IMR-90 (cell line): ENCODE measurements around the gene RHOH. TPM values are rescaled to one million over a fixed set of nuclear protein-coding genes. Genes with fewer than 3 reads are reported as not detected.

Experiments
- ATAC-seq: fragments of 200-7000 bp; cut with Tn5 transposase; 2 replicates; pipeline ENCODE4 v1.9.1; 2020; ENCODE audit warnings: low read depth, mild to moderate bottlenecking, moderate library complexity
- BruUV-seq: library from RNA; stranded (reverse); fragments of 400-500 nt; replicated peaks from 2 replicates; lab custom pipeline; 2021; lab: Mats Ljungman, UMichigan
- CTCF ChIA-PET: fragments of 300-600 bp; formaldehyde crosslinking; extraction: SDS; loops from one replicate; lab custom pipeline; 2021; ENCODE audit warnings: antibody characterized with exemption; lab: Yijun Ruan, JAX
- POLR2A ChIA-PET: fragments of 300-600 bp; sonication (Branson Sonifier 250); formaldehyde crosslinking; loops from one replicate; lab custom pipeline; 2022; ENCODE audit warnings: antibody characterized with exemption; ENCODE audit not compliant: unreplicated experiment; lab: Charles Lee
- DNase-seq: peaks from one replicate; pipeline ENCODE4 v3.0.0; 2013
- H2AFZ ChIP-seq: replicated peaks from 2 replicates; pipeline ENCODE3; 2013; ENCODE audit warnings: low read length, mild to moderate bottlenecking; ENCODE audit not compliant: poor library complexity
- H2AK5ac ChIP-seq: 2 replicates; pipeline ENCODE4 v1.6.1; 2013; ENCODE audit warnings: low read depth, low read length, inconsistent platforms
- H2AK9ac ChIP-seq: replicated peaks from 2 replicates; pipeline ENCODE3; 2013; ENCODE audit warnings: mild to moderate bottlenecking, low read depth, low read length, moderate library complexity; ENCODE audit not compliant: poor library complexity
- H2BK120ac ChIP-seq: 2 replicates; pipeline ENCODE4 v1.6.1; 2013; ENCODE audit warnings: low read depth, low read length, inconsistent platforms
- H2BK15ac ChIP-seq: 3 replicates; pipeline ENCODE4 v1.6.1; 2013; ENCODE audit warnings: low read depth, low read length, inconsistent platforms
- H2BK20ac ChIP-seq: 2 replicates; pipeline ENCODE4 v1.6.1; 2013; ENCODE audit warnings: low read depth, mild to moderate bottlenecking, inconsistent platforms, low read length, moderate library complexity
- H2BK5ac ChIP-seq: 2 replicates; pipeline ENCODE4 v1.6.1; 2013; ENCODE audit warnings: mild to moderate bottlenecking, low read depth, low read length, inconsistent platforms; ENCODE audit not compliant: poor library complexity, severe bottlenecking
- H3K14ac ChIP-seq: replicated peaks from 2 replicates; pipeline ENCODE4 v1.6.1; 2013; ENCODE audit warnings: low read depth, low read length, inconsistent platforms
- H3K18ac ChIP-seq: 2 replicates; pipeline ENCODE4 v1.6.1; 2013; ENCODE audit warnings: low read depth, low read length, control low read depth
- H3K23ac ChIP-seq: 2 replicates; pipeline ENCODE4 v1.6.1; 2013; ENCODE audit warnings: low read depth, low read length, inconsistent platforms
- H3K27ac ChIP-seq: 2 replicates; pipeline ENCODE4 v1.5.1; 2013; ENCODE audit warnings: mild to moderate bottlenecking, control low read depth, low read length; ENCODE audit not compliant: insufficient read depth
- H3K27me3 ChIP-seq: 2 replicates; pipeline ENCODE4 v1.6.1; 2013; ENCODE audit warnings: low read length; ENCODE audit not compliant: control insufficient read depth, insufficient read depth
- H3K36me3 ChIP-seq: 2 replicates; pipeline ENCODE4 v1.6.1; 2013; ENCODE audit warnings: low read length, mixed read lengths; ENCODE audit not compliant: control insufficient read depth, insufficient read depth
- H3K4ac ChIP-seq: 2 replicates; pipeline ENCODE4 v1.6.1; 2013; ENCODE audit warnings: low read depth, low read length, inconsistent platforms
- H3K4me1 ChIP-seq: 2 replicates; pipeline ENCODE4 v1.6.1; 2013; ENCODE audit warnings: low read length, mixed read lengths; ENCODE audit not compliant: control insufficient read depth, insufficient read depth
- H3K4me2 ChIP-seq: 2 replicates; pipeline ENCODE4 v1.6.1; 2013; ENCODE audit warnings: low read depth, mild to moderate bottlenecking, control low read depth, low read length, moderate library complexity
- H3K4me3 ChIP-seq: 2 replicates; pipeline ENCODE4 v1.5.1; 2013; ENCODE audit warnings: low read depth, mild to moderate bottlenecking, control low read depth, low read length, moderate library complexity; ENCODE audit not compliant: insufficient read depth
- H3K56ac ChIP-seq: 2 replicates; pipeline ENCODE4 v1.6.1; 2013; ENCODE audit warnings: low read length, inconsistent platforms; ENCODE audit not compliant: insufficient read depth; ENCODE audit errors: extremely low read depth
- H3K79me1 ChIP-seq, 2 experiments: 2 replicates each; pipeline ENCODE4 v1.6.1; 2013; ENCODE audit warnings: low read length in 2 of 2, inconsistent platforms in 1 of 2, low read depth in 1 of 2
- H3K9ac ChIP-seq: 2 replicates; pipeline ENCODE4 v1.6.1; 2013; ENCODE audit warnings: low read depth, low read length, control low read depth
- H3K9me1 ChIP-seq: 2 replicates; pipeline ENCODE4 v1.6.1; 2013; ENCODE audit warnings: low read length, inconsistent platforms; ENCODE audit not compliant: insufficient read depth
- H3K9me3 ChIP-seq: 2 replicates; pipeline ENCODE4 v1.6.1; 2013; ENCODE audit warnings: low read length; ENCODE audit not compliant: control insufficient read depth, insufficient read depth
- H4K20me1 ChIP-seq: 2 replicates; pipeline ENCODE4 v1.6.1; 2013; ENCODE audit warnings: low read length, inconsistent platforms; ENCODE audit not compliant: insufficient read depth
- H4K5ac ChIP-seq: 2 replicates; pipeline ENCODE4 v1.6.1; 2013; ENCODE audit warnings: mild to moderate bottlenecking, low read depth, low read length, control low read depth
- H4K8ac ChIP-seq, 2 experiments: 2 replicates each; pipeline ENCODE4 v1.6.1; 2013; ENCODE audit warnings: low read depth in 2 of 2, low read length in 2 of 2, control low read depth in 1 of 2, inconsistent platforms in 1 of 2
- H4K91ac ChIP-seq: 2 replicates; pipeline ENCODE4 v1.6.1; 2013; ENCODE audit warnings: low read depth, low read length, inconsistent platforms; ENCODE audit not compliant: insufficient read depth
- CEBPB ChIP-seq: IDR thresholded peaks from 2 replicates; pipeline ENCODE4 v1.6.1; 2012; ENCODE audit warnings: low read depth, low read length, improper control_type of control experiment
- CHD1 ChIP-seq: IDR thresholded peaks from 2 replicates; pipeline ENCODE4 v1.6.1; 2012; ENCODE audit warnings: low read depth, low read length, improper control_type of control experiment
- CTCF ChIP-seq: conservative IDR thresholded peaks from 2 replicates; pipeline ENCODE4 v1.5.1; 2012; ENCODE audit warnings: mild to moderate bottlenecking, low read depth, low read length, improper control_type of control experiment
- ELK1 ChIP-seq: fragments of 150-350 bp; IDR thresholded peaks from 2 replicates; pipeline ENCODE4 v1.6.1; 2016; ENCODE audit warnings: low read depth, mild to moderate bottlenecking, low read length, moderate library complexity, borderline replicate concordance
- FOS ChIP-seq: fragments of 150-350 bp; IDR thresholded peaks from 2 replicates; pipeline ENCODE4 v1.6.1; 2016; ENCODE audit warnings: low read depth, low read length
- MAZ ChIP-seq: IDR thresholded peaks from 2 replicates; pipeline ENCODE4 v1.6.1; 2012; ENCODE audit warnings: low read depth, mild to moderate bottlenecking, low read length, improper control_type of control experiment, moderate library complexity, borderline replicate concordance
- MXI1 ChIP-seq: IDR thresholded peaks from 2 replicates; pipeline ENCODE4 v1.6.1; 2012; ENCODE audit warnings: low read depth, mild to moderate bottlenecking, low read length, moderate library complexity, borderline replicate concordance
- NFE2L2 ChIP-seq: fragments of 150-350 bp; IDR thresholded peaks from 2 replicates; pipeline ENCODE4 v1.6.1; 2016; ENCODE audit warnings: low read depth, mild to moderate bottlenecking, low read length
- POLR2A ChIP-seq: IDR thresholded peaks from 2 replicates; pipeline ENCODE4 v1.6.1; 2012; ENCODE audit warnings: mild to moderate bottlenecking, low read depth, low read length
- RAD21 ChIP-seq: IDR thresholded peaks from 2 replicates; pipeline ENCODE4 v1.6.1; 2012; ENCODE audit warnings: low read length, improper control_type of control experiment
- RFX5 ChIP-seq: IDR thresholded peaks from 2 replicates; pipeline ENCODE4 v1.8.0; 2012; ENCODE audit warnings: low read depth, mild to moderate bottlenecking, low read length, moderate library complexity
- USF2 ChIP-seq: fragments of 150-350 bp; IDR thresholded peaks from 2 replicates; pipeline ENCODE4 v1.6.1; 2017; ENCODE audit warnings: mild to moderate bottlenecking, antibody characterized with exemption, low read length, low read depth
- WGBS, 2 experiments: methylation state at CpG; one replicate each; pipeline versions ENCODE4 v1.1.5 to v1.1.7; 2013; ENCODE audit warnings: missing lambda C conversion rate in 2 of 2; ENCODE audit not compliant: insufficient read length in 1 of 2; ENCODE audit errors: extremely low coverage in 2 of 2; 5-methylcytosine and 5-hydroxymethylcytosine counted together
- dilution Hi-C: fragments of 300-500 bp; cut with HindIII; formaldehyde crosslinking; loops from one replicate; pipeline ENCODE4 v1.14.3; 2018; ENCODE audit warnings: low sequenced_read_pairs; ENCODE audit not compliant: unreplicated experiment
- in situ Hi-C: fragments of 300-500 bp; cut with MboI; formaldehyde crosslinking; loops from 3 replicates; pipeline ENCODE4 v1.14.3; 2019; ENCODE audit warnings: low sequenced_read_pairs, inconsistent platforms, mixed read lengths
- intact Hi-C: fragments of 100-400 bp; cut with micrococcal nuclease; formaldehyde crosslinking; loops from 2 replicates; pipeline ENCODE4 v1.10.0; 2022
- polyA plus RNA-seq, 3 experiments: library from polyadenylated mRNA; depleted of rRNA; stranded (reverse); fragments of >200 nt; gene quantifications; 2 replicates each; pipeline ENCODE4 v1.2.3, GENCODE V29; 2012; ENCODE audit warnings: low replicate concordance in 1 of 3
- total RNA-seq: library from RNA; depleted of rRNA; stranded (reverse); fragments of >200 nt; gene quantifications from 2 replicates; pipeline ENCODE4 v1.2.3, GENCODE V29; 2012

Gene RHOH
- total and polyA plus RNA-seq, 2 of the 4 experiments (the other 2 are of a cell fraction) = not detected

- Histone ChIP-seq H3K23ac (no peak overlapping the region), H3K27me3 (peaks cover 3% of the 10 kb centered on the region; the same call in 1 of the 2 replicates), H3K27ac (no peak overlapping the region), H4K8ac (no peak overlapping the region), H2AK5ac (no peak overlapping the region), H4K20me1 (no peaks in the 10 kb centered on the region), H3K4me3 (no peak overlapping the region), H4K5ac (no peak overlapping the region), H2AK9ac (no peak overlapping the region), H2BK5ac (no peak overlapping the region), H3K79me1 (no peaks in the 10 kb centered on the region), H3K9me3 (peaks cover 3% of the 10 kb centered on the region; the same call in 1 of the 2 replicates), H3K4me2 (no peak overlapping the region), H2BK15ac (no peak overlapping the region), H2BK120ac (no peak overlapping the region), H4K91ac (no peak overlapping the region), H3K18ac (no peak overlapping the region), H3K56ac (no peak overlapping the region), H2BK20ac (no peak overlapping the region), H3K14ac (no peak overlapping the region), H3K9ac (no peak overlapping the region), H3K36me3 (no peaks in the 10 kb centered on the region), H2AFZ (no peak overlapping the region), H3K4ac (no peak overlapping the region), H3K9me1 (no peaks in the 10 kb centered on the region), H3K4me1 (no peaks in the 10 kb centered on the region)
- dilution Hi-C loops = no loop called here
- in situ Hi-C loops = no loop called here
- TF ChIP-seq MAZ (no peak), CEBPB (no peak), MXI1 (no peak), FOS (no peak), USF2 (no peak), POLR2A (no peak), RAD21 (no peak), CHD1 (no peak), RFX5 (no peak), NFE2L2 (no peak), ELK1 (no peak), CTCF (no peak)
- ATAC-seq (no peak), DNase-seq (no peak)
- BruUV-seq = no TSS peak
- ChIA-PET CTCF (interaction anchor here (0.5 kb wide), 1 partner anchor 529 kb away, joined by 9 read pairs; no protein-coding TSS in a partner anchor), POLR2A (no interaction called here)
- no CpG with 5 or more reads among the region's 5 CpGs for WGBS, 2 experiments
- intact Hi-C loops = no loop called here
Measured at GRCh38 chr4:40224432-40224831, 27.6 kb downstream of the RHOH start.
